ENCODE measurements around the gene ATP2B2.

The ATP2B2 gene

GRCh38 chr3:10289787-10290355, 215.5 kb downstream of the ATP2B2 start:
- DNase-seq = no peak

GRCh38 chr3:10289077-10289476, 216.3 kb downstream of the ATP2B2 start:
- DNase-seq = no peak

- DNase-seq = no peak
These were observed 216.8 kb downstream of the ATP2B2 start for GRCh38 chr3:10288575-10288960.

GRCh38 chr3:10287936-10288574, 217.3 kb downstream of the ATP2B2 start:
- DNase-seq = no peak

- DNase-seq = no peak
These were observed 218.6 kb downstream of the ATP2B2 start for GRCh38 chr3:10286596-10287295.

GRCh38 chr3:10286133-10286524, 219.3 kb downstream of the ATP2B2 start:
- no peak for DNase-seq

GRCh38 chr3:10285272-10286132, 219.9 kb downstream of the ATP2B2 start:
- no peak for DNase-seq

GRCh38 chr3:10284496-10284895, 220.9 kb downstream of the ATP2B2 start:
- DNase-seq = no peak

- DNase-seq = no peak
These were observed 221.7 kb downstream of the ATP2B2 start for GRCh38 chr3:10283638-10284037.

GRCh38 chr3:10281951-10282350, 223.4 kb downstream of the ATP2B2 start:
- DNase-seq = no peak

- DNase-seq = no peak
These were observed 224.8 kb downstream of the ATP2B2 start for GRCh38 chr3:10280571-10280970.

GRCh38 chr3:10280177-10280529, 225.2 kb downstream of the ATP2B2 start:
- DNase-seq = no peak

- no peak for DNase-seq
These were observed 225.8 kb downstream of the ATP2B2 start for GRCh38 chr3:10279384-10280176.

- DNase-seq = no peak
These were observed 226.9 kb downstream of the ATP2B2 start for GRCh38 chr3:10278501-10278900.

GRCh38 chr3:10277115-10277625, 228.2 kb downstream of the ATP2B2 start:
- DNase-seq = no peak

GRCh38 chr3:10274601-10275000, 230.8 kb downstream of the ATP2B2 start:
- DNase-seq = no peak
